ENCODE measurements around the gene MYH15.

DNA sequence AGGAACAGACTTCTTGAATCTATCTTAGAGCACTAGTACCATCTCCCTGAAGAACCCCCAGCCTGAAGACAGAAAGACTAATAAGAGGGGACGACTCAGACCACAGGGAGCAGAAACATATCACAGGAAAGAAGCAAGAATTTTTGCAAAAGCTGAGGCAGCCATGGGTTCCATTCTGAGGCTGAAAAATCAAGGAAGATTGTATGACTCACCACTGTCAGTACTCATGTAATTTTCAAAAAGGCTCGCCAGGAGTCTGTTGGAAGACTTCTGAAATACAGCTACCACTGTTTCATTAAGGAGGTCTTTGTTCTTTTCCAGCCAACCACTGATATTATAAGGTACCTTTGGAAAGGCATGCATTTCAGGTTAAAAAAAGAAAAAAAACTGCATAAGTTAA, 47.5 kb downstream of the MYH15 start:
- TF ChIP-seq, protein P1, sequence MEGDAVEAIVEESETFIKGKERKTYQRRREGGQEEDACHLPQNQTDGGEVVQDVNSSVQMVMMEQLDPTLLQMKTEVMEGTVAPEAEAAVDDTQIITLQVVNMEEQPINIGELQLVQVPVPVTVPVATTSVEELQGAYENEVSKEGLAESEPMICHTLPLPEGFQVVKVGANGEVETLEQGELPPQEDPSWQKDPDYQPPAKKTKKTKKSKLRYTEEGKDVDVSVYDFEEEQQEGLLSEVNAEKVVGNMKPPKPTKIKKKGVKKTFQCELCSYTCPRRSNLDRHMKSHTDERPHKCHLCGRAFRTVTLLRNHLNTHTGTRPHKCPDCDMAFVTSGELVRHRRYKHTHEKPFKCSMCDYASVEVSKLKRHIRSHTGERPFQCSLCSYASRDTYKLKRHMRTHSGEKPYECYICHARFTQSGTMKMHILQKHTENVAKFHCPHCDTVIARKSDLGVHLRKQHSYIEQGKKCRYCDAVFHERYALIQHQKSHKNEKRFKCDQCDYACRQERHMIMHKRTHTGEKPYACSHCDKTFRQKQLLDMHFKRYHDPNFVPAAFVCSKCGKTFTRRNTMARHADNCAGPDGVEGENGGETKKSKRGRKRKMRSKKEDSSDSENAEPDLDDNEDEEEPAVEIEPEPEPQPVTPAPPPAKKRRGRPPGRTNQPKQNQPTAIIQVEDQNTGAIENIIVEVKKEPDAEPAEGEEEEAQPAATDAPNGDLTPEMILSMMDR (IDR thresholded peaks at IDR 0.05) = no peak
- TF ChIP-seq EP300 (IDR thresholded peaks at IDR 0.05) (no peak), POLR2A (IDR thresholded peaks at IDR 0.05) (no peak)

Data from tibial nerve (tissue), 4 donors.